Astrocyte (in vitro differentiated cells and primary cell): ENCODE data around the gene TENT4A.

Source experiments
- CTCF ChIP-seq: IDR thresholded peaks from 2 replicates; pipeline ENCODE4 v1.5.1; 2011; ENCODE audit warnings: low read depth, mild to moderate bottlenecking, inconsistent platforms, low read length, moderate library complexity; ENCODE audit not compliant: insufficient read depth
- EZH2 ChIP-seq: IDR thresholded peaks from 2 replicates; pipeline ENCODE4 v1.6.1; 2012; ENCODE audit warnings: mild to moderate bottlenecking, low read length, inconsistent platforms; ENCODE audit not compliant: insufficient read depth

DNA sequence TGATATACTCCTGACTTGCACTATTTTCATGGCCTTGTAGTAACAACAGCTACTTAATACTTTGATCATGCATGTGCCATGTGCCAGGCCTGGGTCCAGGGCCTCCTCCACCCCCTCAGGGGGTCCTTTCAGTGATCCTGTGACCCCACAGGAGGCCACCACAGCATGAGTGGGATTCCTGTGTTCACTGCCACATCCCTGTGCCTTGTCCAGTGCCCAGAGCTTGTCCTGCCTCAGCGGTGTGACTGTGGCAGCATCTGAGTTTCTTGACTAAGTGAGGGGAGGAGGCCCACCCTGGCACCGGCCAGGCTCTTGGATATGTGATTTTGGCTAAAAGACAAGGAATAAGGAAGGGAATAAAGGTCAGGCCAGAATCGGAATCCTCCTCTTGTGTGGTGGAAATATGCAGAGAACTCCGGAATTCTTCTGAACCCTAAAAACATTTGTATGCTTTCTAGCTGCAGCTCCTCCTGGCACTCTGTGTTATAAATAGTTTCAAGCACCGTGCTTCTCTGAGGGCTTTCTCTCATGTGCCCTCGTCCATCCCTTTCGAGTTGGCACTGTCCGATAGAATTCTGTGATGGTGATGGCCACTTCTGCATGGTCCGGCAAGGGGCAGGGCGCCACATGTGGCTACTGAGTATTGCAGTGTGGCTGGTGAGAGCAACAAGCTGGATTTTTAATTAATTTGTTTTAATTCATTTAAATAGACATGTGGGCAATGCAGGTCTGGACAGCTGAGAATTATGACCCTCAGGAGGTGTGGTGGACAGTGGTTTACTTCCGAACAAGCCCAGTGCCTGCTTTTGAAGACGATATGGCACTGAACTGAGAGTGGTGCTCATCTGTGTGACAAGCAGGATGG, 31.8 kb downstream of the TENT4A start:
- TF ChIP-seq CTCF = no peak
- TF ChIP-seq EZH2 = no peak
